Neural progenitor cell (in vitro differentiated cells): Measurements from ENCODE around the gene CD28. TPM values are rescaled to one million over a fixed set of nuclear protein-coding genes. Genes with fewer than 3 reads are reported as not detected.
"Not testable (repeated sequence)": the region's sequence is repeated elsewhere in the genome, so short reads cannot be mapped to it uniquely, and the experiment has no call there.

Source experiments
- DNase-seq: peaks from one replicate; pipeline ENCODE4 v3.0.0-alpha.2; 2016; ENCODE audit warnings: low spot score
- H2AFZ ChIP-seq: fragments of 200-600 bp; sonication (generic); replicated peaks from 2 replicates; pipeline ENCODE4 v1.6.1; 2016; ENCODE audit warnings: antibody characterized with exemption
- H3F3A ChIP-seq: fragments of 200-600 bp; sonication (generic); 2 replicates; pipeline ENCODE4 v1.6.1; 2016; ENCODE audit warnings: antibody characterized with exemption, low read depth
- H3K27ac ChIP-seq: fragments of 200-600 bp; sonication (generic); 2 replicates; pipeline ENCODE4 v1.5.1; 2016; ENCODE audit warnings: mild to moderate bottlenecking
- H3K27me3 ChIP-seq: fragments of 200-600 bp; sonication (generic); 2 replicates; pipeline ENCODE4 v1.6.1; 2016; ENCODE audit warnings: mild to moderate bottlenecking, moderate library complexity
- H3K36me3 ChIP-seq: fragments of 200-600 bp; sonication (generic); 2 replicates; pipeline ENCODE4 v1.5.1; 2016
- H3K4me1 ChIP-seq: fragments of 200-600 bp; sonication (generic); 2 replicates; pipeline ENCODE4 v1.6.1; 2016; ENCODE audit warnings: mixed run types
- H3K4me2 ChIP-seq: fragments of 200-600 bp; sonication (generic); 2 replicates; pipeline ENCODE4 v1.6.1; 2016
- H3K4me3 ChIP-seq: fragments of 200-600 bp; sonication (generic); 2 replicates; pipeline ENCODE4 v1.5.1; 2016
- H3K79me2 ChIP-seq: fragments of 200-600 bp; sonication (generic); 2 replicates; pipeline ENCODE4 v1.6.1; 2016; ENCODE audit warnings: low read depth
- H3K9ac ChIP-seq: fragments of 200-600 bp; sonication (generic); 2 replicates; pipeline ENCODE4 v1.6.1; 2016
- H3K9me3 ChIP-seq: fragments of 200-600 bp; sonication (generic); 2 replicates; pipeline ENCODE4 v1.5.1; 2016; ENCODE audit warnings: low read depth
- H4K20me1 ChIP-seq: fragments of 200-600 bp; sonication (generic); 2 replicates; pipeline ENCODE4 v1.6.1; 2016; ENCODE audit warnings: low read depth
- H3K27ac Mint-ChIP-seq: 3 replicates; pipeline ENCODE4 v1.8.0; 2021; ENCODE audit warnings: mixed read lengths
- H3K27me3 Mint-ChIP-seq: 2 replicates; pipeline ENCODE4 v1.8.0; 2022; ENCODE audit warnings: low read depth, mild to moderate bottlenecking, inconsistent platforms, moderate library complexity, mixed read lengths; ENCODE audit not compliant: insufficient read depth
- H3K36me3 Mint-ChIP-seq: 3 replicates; pipeline ENCODE4 v1.8.0; 2021; ENCODE audit warnings: mixed read lengths
- H3K4me1 Mint-ChIP-seq: 3 replicates; pipeline ENCODE4 v1.8.0; 2021; ENCODE audit warnings: mixed read lengths
- H3K4me3 Mint-ChIP-seq: 3 replicates; pipeline ENCODE4 v1.8.0; 2021; ENCODE audit warnings: mild to moderate bottlenecking, moderate library complexity, mixed read lengths
- H3K9me3 Mint-ChIP-seq: 3 replicates; pipeline ENCODE4 v1.8.0; 2020; ENCODE audit warnings: mixed read lengths
- CTCF ChIP-seq: fragments of 200-600 bp; sonication (generic); IDR thresholded peaks from 2 replicates; pipeline ENCODE4 v1.5.1; 2017; ENCODE audit warnings: antibody characterized with exemption, mild to moderate bottlenecking
- EZH2 ChIP-seq: fragments of 200-600 bp; sonication (generic); IDR thresholded peaks from 2 replicates; pipeline ENCODE4 v1.6.1; 2017; ENCODE audit warnings: antibody characterized with exemption, mild to moderate bottlenecking, moderate library complexity
- EZH2phosphoT487 ChIP-seq: fragments of 200-600 bp; sonication (generic); IDR thresholded peaks from 2 replicates; pipeline ENCODE4 v1.6.1; 2017; ENCODE audit warnings: antibody characterized with exemption
- total RNA-seq: library from RNA; depleted of rRNA; stranded (reverse); fragments of >200 nt; gene quantifications from 2 replicates; pipeline ENCODE4 v1.2.3, GENCODE V29; 2015; ENCODE audit warnings: low replicate concordance

CD28 gene
- total RNA-seq, 1 donor from 2014 or later = not detected

- H3K9me3 ChIP-seq = no peaks in the 10 kb centered on the region
- no peak overlapping the region for H3K4me3 ChIP-seq
- H3K4me1 ChIP-seq = no peaks in the 10 kb centered on the region
- no peaks in the 10 kb centered on the region for H3K27me3 ChIP-seq
- no peaks in the 10 kb centered on the region for H4K20me1 ChIP-seq
- Mint-ChIP-seq H3K27ac (peak overlapping the region; percentile 48), H3K9me3 (no peaks in the 10 kb centered on the region), H3K27me3 (no peaks in the 10 kb centered on the region), H3K4me3 (no peak overlapping the region), H3K36me3 (no peaks in the 10 kb centered on the region), H3K4me1 (peaks cover 52% of the 10 kb centered on the region)
- no peak overlapping the region for H2AFZ ChIP-seq
- H3K36me3 ChIP-seq = no peaks in the 10 kb centered on the region
- no peak overlapping the region for H3K4me2 ChIP-seq
- no peaks in the 10 kb centered on the region for H3K79me2 ChIP-seq
- no peak for DNase-seq
- no peak overlapping the region for H3K9ac ChIP-seq
- TF ChIP-seq EZH2 = no peak
- TF ChIP-seq EZH2phosphoT487 = no peak
- TF ChIP-seq CTCF = no peak
- H3F3A ChIP-seq = no peaks in the 10 kb centered on the region
- H3K27ac ChIP-seq = no peak overlapping the region
Measured at GRCh38 chr2:203694191-203694590, 12.2 kb upstream of the CD28 start.

- TF ChIP-seq EZH2phosphoT487 (no peak), EZH2 (no peak), CTCF (no peak)
Measured at GRCh38 chr2:203697190-203697589, 9.2 kb upstream of the CD28 start.

GRCh38 chr2:203697763-203698162 is 8.7 kb upstream of the CD28 start:
- not testable (repeated sequence) for H3K27me3 Mint-ChIP-seq, H3K4me1 ChIP-seq, H3K4me3 ChIP-seq, H3K27ac Mint-ChIP-seq, H2AFZ ChIP-seq, H3K36me3 ChIP-seq, H3K9me3 ChIP-seq, DNase-seq, H3K4me3 Mint-ChIP-seq, H3K27me3 ChIP-seq, H3K79me2 ChIP-seq, H4K20me1 ChIP-seq, H3K36me3 Mint-ChIP-seq, H3F3A ChIP-seq, H3K4me2 ChIP-seq, H3K27ac ChIP-seq, H3K9ac ChIP-seq
- peaks cover 11% of the 10 kb centered on the region for H3K9me3 Mint-ChIP-seq
- H3K4me1 Mint-ChIP-seq = peaks cover 23% of the 10 kb centered on the region

More at GRCh38 chr2:203697190-203697589, 9.2 kb upstream of the CD28 start:
- Histone ChIP-seq H3K4me2 (no peak overlapping the region), H3F3A (no peaks in the 10 kb centered on the region), H3K79me2 (no peaks in the 10 kb centered on the region), H3K36me3 (no peaks in the 10 kb centered on the region), H3K4me1 (no peaks in the 10 kb centered on the region), H3K9ac (no peak overlapping the region), H4K20me1 (no peaks in the 10 kb centered on the region), H3K27ac (no peak overlapping the region), H3K4me3 (no peak overlapping the region), H2AFZ (no peak overlapping the region), H3K9me3 (no peaks in the 10 kb centered on the region), H3K27me3 (no peaks in the 10 kb centered on the region)
- H3K36me3 Mint-ChIP-seq = no peaks in the 10 kb centered on the region
- no peak overlapping the region for H3K4me3 Mint-ChIP-seq
- H3K4me1 Mint-ChIP-seq = peaks cover 28% of the 10 kb centered on the region
- peaks cover 10% of the 10 kb centered on the region for H3K9me3 Mint-ChIP-seq
- no peaks in the 10 kb centered on the region for H3K27me3 Mint-ChIP-seq
- no peak overlapping the region for H3K27ac Mint-ChIP-seq
- no peak for DNase-seq

DNA sequence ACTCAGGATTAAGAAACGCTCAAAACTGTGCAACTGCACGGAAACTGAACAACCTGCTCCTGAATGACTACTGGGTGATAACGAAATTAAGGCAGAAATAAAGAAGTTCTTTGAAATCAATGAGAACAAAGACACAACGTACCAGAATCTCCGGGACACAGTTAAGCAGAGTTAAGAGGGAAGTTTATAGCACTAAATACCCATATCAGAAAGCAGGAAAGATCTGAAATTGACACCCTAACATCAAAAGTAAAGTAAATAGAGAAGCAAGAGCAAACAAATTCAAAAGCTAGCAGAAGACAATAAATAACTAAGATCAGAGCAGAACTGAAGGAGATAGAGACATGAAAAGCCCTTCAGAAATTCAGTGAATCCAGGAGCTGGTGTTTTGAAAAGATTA is 8.0 kb upstream of the CD28 start:
- H3K27ac Mint-ChIP-seq, H3K36me3 Mint-ChIP-seq, H3K79me2 ChIP-seq, H3K4me3 Mint-ChIP-seq, H4K20me1 ChIP-seq, H3K27me3 Mint-ChIP-seq, H3K4me2 ChIP-seq, H3K4me1 ChIP-seq, H3K27ac ChIP-seq, H3K9me3 ChIP-seq, H3K4me3 ChIP-seq, H3K27me3 ChIP-seq, H3F3A ChIP-seq, H3K36me3 ChIP-seq, DNase-seq, H3K9ac ChIP-seq, H2AFZ ChIP-seq: not testable (repeated sequence)
- peaks cover 18% of the 10 kb centered on the region for H3K9me3 Mint-ChIP-seq
- H3K4me1 Mint-ChIP-seq = peaks cover 18% of the 10 kb centered on the region
